Endothelial cell of umbilical vein (primary cell): ENCODE results near the gene ZNF581. TPM values are rescaled to one million over a fixed set of nuclear protein-coding genes. Genes with fewer than 3 reads are reported as not detected.

ENCODE experiments used
- BruUV-seq: library from RNA; stranded (reverse); fragments of 400-500 nt; replicated peaks from 2 replicates; lab custom pipeline; 2021; lab: Mats Ljungman, UMichigan
- CTCF ChIA-PET: fragments of 300-600, 350-600 bp; sonication (Branson Sonifier 250); formaldehyde crosslinking; loops from one replicate; lab custom pipeline; 2021; ENCODE audit warnings: antibody characterized with exemption, inconsistent platforms; lab: Charles Lee
- POLR2A ChIA-PET: fragments of 300-600, 350-600 bp; sonication (Branson Sonifier 250); formaldehyde crosslinking; loops from one replicate; lab custom pipeline; 2021; ENCODE audit warnings: antibody characterized with exemption, inconsistent platforms; lab: Charles Lee
- DNase-seq: peaks from one replicate; pipeline ENCODE4 v3.0.0-alpha.2; 2011; ENCODE audit warnings: low read depth, low spot score
- FAIRE-seq: peaks from 2 replicates; lab custom pipeline; 2011; peaks lifted over from hg19 to GRCh38; lab: Jason Lieb, UNC
- H2AFZ ChIP-seq: 2 replicates; pipeline ENCODE4 v1.6.0; 2012; ENCODE audit warnings: low read depth, low read length, control low read depth, inconsistent platforms
- H3K27ac ChIP-seq: 2 replicates; pipeline ENCODE4 v1.5.1; 2011; ENCODE audit warnings: low read depth, mild to moderate bottlenecking, control low read depth, low read length, moderate library complexity; ENCODE audit not compliant: insufficient read depth
- H3K27me3 ChIP-seq, 2 experiments: 2 replicates each; pipeline versions ENCODE4 v1.6.0 to v1.6.1; 2011; ENCODE audit warnings: low read length in 2 of 2, mixed read lengths in 1 of 2; ENCODE audit not compliant: control insufficient read depth in 2 of 2, insufficient read depth in 2 of 2
- H3K36me3 ChIP-seq, 2 experiments: 2 replicates in 1 of 2; 3 replicates in 1 of 2; pipeline ENCODE4 v1.5.1; 2011; ENCODE audit warnings: low read length in 2 of 2, mild to moderate bottlenecking in 1 of 2, moderate library complexity in 1 of 2; ENCODE audit not compliant: control insufficient read depth in 2 of 2, insufficient read depth in 2 of 2; ENCODE audit errors: extremely low read depth in 1 of 2
- H3K4me1 ChIP-seq: 3 replicates; pipeline ENCODE4 v1.5.1; 2011; ENCODE audit warnings: mild to moderate bottlenecking, low read length; ENCODE audit not compliant: control insufficient read depth, insufficient read depth; ENCODE audit errors: extremely low read depth
- H3K4me2 ChIP-seq: 2 replicates; pipeline ENCODE4 v1.6.1; 2011; ENCODE audit warnings: low read length, control low read depth, mixed read lengths; ENCODE audit not compliant: insufficient read depth
- H3K4me3 ChIP-seq, 3 experiments: fragments of 200-600 bp in 1 of 3; sonication (generic), shearing (Covaris generic) in 1 of 3; replicated peaks in 1 of 3; 2 replicates each; pipeline ENCODE4 v1.5.1; 2011 to 2016; ENCODE audit warnings: control low read depth in 3 of 3, low read length in 3 of 3, mild to moderate bottlenecking in 2 of 3, inconsistent platforms in 1 of 3, low read depth in 1 of 3, moderate library complexity in 1 of 3; ENCODE audit not compliant: insufficient read depth in 1 of 3
- H3K79me2 ChIP-seq: 2 replicates; pipeline ENCODE4 v1.6.0; 2012; ENCODE audit warnings: low read length, inconsistent platforms; ENCODE audit not compliant: control insufficient read depth, insufficient read depth
- H3K9ac ChIP-seq: replicated peaks from 2 replicates; pipeline ENCODE3; 2011; ENCODE audit warnings: low read length, control low read depth; ENCODE audit not compliant: insufficient read depth; ENCODE audit errors: extremely low read depth
- H3K9me1 ChIP-seq: replicated peaks from 3 replicates; pipeline ENCODE4 v1.6.0; 2011; ENCODE audit warnings: mild to moderate bottlenecking, low read length; ENCODE audit not compliant: control insufficient read depth, insufficient read depth; ENCODE audit errors: extremely low read depth
- H3K9me3 ChIP-seq: replicated peaks from 2 replicates; pipeline ENCODE4 v1.5.1; 2012; ENCODE audit warnings: low read length, inconsistent platforms; ENCODE audit not compliant: control insufficient read depth, insufficient read depth
- H4K20me1 ChIP-seq: replicated peaks from 2 replicates; pipeline ENCODE3; 2011; ENCODE audit warnings: mild to moderate bottlenecking, low read length; ENCODE audit not compliant: control insufficient read depth, insufficient read depth; ENCODE audit errors: extremely low read depth
- EZH2 ChIP-seq: IDR thresholded peaks from 2 replicates; pipeline ENCODE4 v1.6.1; 2012; ENCODE audit warnings: borderline replicate concordance, low read depth, mild to moderate bottlenecking, moderate library complexity, low read length, inconsistent platforms; ENCODE audit not compliant: severe bottlenecking
- FOS ChIP-seq: IDR thresholded peaks from 2 replicates; pipeline ENCODE4 v1.6.1; 2011; ENCODE audit warnings: mild to moderate bottlenecking, low read length, moderate library complexity, borderline replicate concordance; ENCODE audit not compliant: insufficient read depth
- GATA2 ChIP-seq: IDR thresholded peaks from 2 replicates; pipeline ENCODE4 v1.7.0; 2011; ENCODE audit warnings: low read depth, mild to moderate bottlenecking, moderate library complexity, mixed read lengths, low read length; ENCODE audit not compliant: insufficient read length, insufficient read depth
- JUN ChIP-seq: IDR thresholded peaks from 2 replicates; pipeline ENCODE4 v1.6.1; 2011; ENCODE audit warnings: borderline replicate concordance, low read depth; ENCODE audit not compliant: insufficient read length, insufficient read depth
- MYC ChIP-seq: IDR thresholded peaks from one replicate; pipeline ENCODE4 v1.6.1; 2011; ENCODE audit warnings: mild to moderate bottlenecking, low read depth, low read length
- POLR2A ChIP-seq: IDR thresholded peaks from 2 replicates; pipeline ENCODE4 v1.6.1; 2012; ENCODE audit warnings: low read depth, mild to moderate bottlenecking, control low read depth, low read length
- POLR2AphosphoS5 ChIP-seq: IDR thresholded peaks from 2 replicates; pipeline ENCODE4 v1.6.1; 2012; ENCODE audit warnings: low read depth, mild to moderate bottlenecking, control low read depth, low read length, moderate library complexity; ENCODE audit not compliant: insufficient read depth
- dilution Hi-C: fragments of 300-500 bp; cut with MboI; formaldehyde crosslinking; loops from one replicate; pipeline ENCODE4 v1.15.0; 2019; ENCODE audit warnings: low sequenced_read_pairs; ENCODE audit not compliant: extremely low pct_ligation_motif_present
- intact Hi-C: fragments of 100-400 bp; cut with micrococcal nuclease; formaldehyde crosslinking; loops from one replicate; pipeline ENCODE4 v1.10.0; 2022
- polyA plus RNA-seq, 4 experiments: library from polyadenylated mRNA; depleted of rRNA in 3 of 4; stranded (reverse) in 3 of 4; unstranded in 1 of 4; fragments of >200 nt; gene quantifications; 2 replicates each; pipeline versions ENCODE4 v1.2.1 to v1.2.3, GENCODE V29; 2011 to 2012; ENCODE audit warnings: missing spikeins in 1 of 4
- total RNA-seq: library from RNA; stranded (reverse); gene quantifications from 2 replicates; pipeline ENCODE4 v1.2.3, GENCODE V29; 2021
- TF ChIP-seq, protein P1 (sequence below), 2 donors: IDR thresholded peaks; 1 replicate in 1 of 2; 2 replicates in 1 of 2; pipeline ENCODE4 v1.5.1; 2011; ENCODE audit warnings: low read length in 2 of 2, mild to moderate bottlenecking in 2 of 2, moderate library complexity in 2 of 2, control low read depth in 1 of 2, inconsistent platforms in 1 of 2, low read depth in 1 of 2; ENCODE audit not compliant: insufficient read depth in 1 of 2; ENCODE audit errors: extremely low read depth in 1 of 2
- TF ChIP-seq, protein P2 (sequence below): IDR thresholded peaks from 2 replicates; pipeline ENCODE4 v1.6.1; 2011; ENCODE audit not compliant: insufficient read depth, insufficient read length

The ZNF581 gene
- total and polyA plus RNA-seq, 2 donors (not counting 3 experiments of a cell fraction or from before 2014, with no cell fraction given): 31.4 to 32.3 TPM

DNA sequence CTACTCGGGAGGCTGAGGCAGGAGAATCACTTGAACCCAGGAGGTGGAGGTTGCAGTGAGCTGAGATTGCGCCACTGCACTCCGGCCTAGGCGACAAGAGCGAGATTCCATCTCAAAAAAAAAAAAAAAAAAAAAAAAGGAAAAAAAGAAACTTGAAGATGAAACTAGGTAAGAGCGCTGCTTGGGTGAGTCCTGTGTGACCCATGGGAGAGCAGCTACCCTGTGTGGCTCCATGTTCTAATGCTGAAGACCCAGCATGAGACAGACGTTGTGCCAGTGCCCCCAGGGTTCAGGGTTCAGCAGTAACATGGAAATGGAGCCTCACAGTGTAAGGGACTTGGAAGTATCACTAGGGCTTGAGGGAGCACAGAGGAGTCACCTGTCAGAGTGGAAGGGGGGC, 25.0 kb upstream of the ZNF581 start:
- Histone ChIP-seq H3K4me1 (peaks cover 2% of the 10 kb centered on the region), H3K27ac (no peak overlapping the region), H3K27me3 (no peaks in the 10 kb centered on the region), H3K4me2 (no peak overlapping the region), H3K9me1 (no peaks in the 10 kb centered on the region), H3K9ac (no peak overlapping the region), H3K9me3 (no peaks in the 10 kb centered on the region), H3K4me3 (no peak overlapping the region), H3K79me2 (no peaks in the 10 kb centered on the region), H2AFZ (no peak overlapping the region), H4K20me1 (no peaks in the 10 kb centered on the region), H3K36me3 (peaks cover 2 to 21% of the 10 kb centered on the region in 2 experiments)
- dilution Hi-C loops: no loop called here
- no peak for FAIRE-seq
- intact Hi-C loops: no loop called here
- no peak for DNase-seq
- POLR2A ChIA-PET: interaction anchor here (0.6 kb wide), 1 partner anchor 47 kb away, joined by 3 read pairs; no protein-coding TSS in a partner anchor
- CTCF ChIA-PET: interaction anchor here (0.7 to 1.9 kb wide), 2 partner anchors 9 to 14 kb away, joined by 3 to 8 read pairs; no protein-coding TSS in a partner anchor
- TF ChIP-seq, protein P1, sequence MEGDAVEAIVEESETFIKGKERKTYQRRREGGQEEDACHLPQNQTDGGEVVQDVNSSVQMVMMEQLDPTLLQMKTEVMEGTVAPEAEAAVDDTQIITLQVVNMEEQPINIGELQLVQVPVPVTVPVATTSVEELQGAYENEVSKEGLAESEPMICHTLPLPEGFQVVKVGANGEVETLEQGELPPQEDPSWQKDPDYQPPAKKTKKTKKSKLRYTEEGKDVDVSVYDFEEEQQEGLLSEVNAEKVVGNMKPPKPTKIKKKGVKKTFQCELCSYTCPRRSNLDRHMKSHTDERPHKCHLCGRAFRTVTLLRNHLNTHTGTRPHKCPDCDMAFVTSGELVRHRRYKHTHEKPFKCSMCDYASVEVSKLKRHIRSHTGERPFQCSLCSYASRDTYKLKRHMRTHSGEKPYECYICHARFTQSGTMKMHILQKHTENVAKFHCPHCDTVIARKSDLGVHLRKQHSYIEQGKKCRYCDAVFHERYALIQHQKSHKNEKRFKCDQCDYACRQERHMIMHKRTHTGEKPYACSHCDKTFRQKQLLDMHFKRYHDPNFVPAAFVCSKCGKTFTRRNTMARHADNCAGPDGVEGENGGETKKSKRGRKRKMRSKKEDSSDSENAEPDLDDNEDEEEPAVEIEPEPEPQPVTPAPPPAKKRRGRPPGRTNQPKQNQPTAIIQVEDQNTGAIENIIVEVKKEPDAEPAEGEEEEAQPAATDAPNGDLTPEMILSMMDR (IDR thresholded peaks at IDR 0.05; ENCODE audit: extremely low read depth in 1 of 2, insufficient read depth in 1 of 2, low read depth in 1 of 2, low read length in 2 of 2): no peak
- TF ChIP-seq JUN (no peak), FOS (no peak), POLR2A (no peak), POLR2AphosphoS5 (no peak), GATA2 (no peak), MYC (no peak), EZH2 (no peak)
- TF ChIP-seq, protein P2, sequence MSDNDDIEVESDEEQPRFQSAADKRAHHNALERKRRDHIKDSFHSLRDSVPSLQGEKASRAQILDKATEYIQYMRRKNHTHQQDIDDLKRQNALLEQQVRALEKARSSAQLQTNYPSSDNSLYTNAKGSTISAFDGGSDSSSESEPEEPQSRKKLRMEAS: no peak
- no TSS peak for BruUV-seq
